ENCODE data around the gene KIR3DL2.
"Not testable (repeated sequence)": the region's sequence is repeated elsewhere in the genome, so short reads cannot be mapped to it uniquely, and the experiment has no call there.

KIR3DL2 gene

DNA sequence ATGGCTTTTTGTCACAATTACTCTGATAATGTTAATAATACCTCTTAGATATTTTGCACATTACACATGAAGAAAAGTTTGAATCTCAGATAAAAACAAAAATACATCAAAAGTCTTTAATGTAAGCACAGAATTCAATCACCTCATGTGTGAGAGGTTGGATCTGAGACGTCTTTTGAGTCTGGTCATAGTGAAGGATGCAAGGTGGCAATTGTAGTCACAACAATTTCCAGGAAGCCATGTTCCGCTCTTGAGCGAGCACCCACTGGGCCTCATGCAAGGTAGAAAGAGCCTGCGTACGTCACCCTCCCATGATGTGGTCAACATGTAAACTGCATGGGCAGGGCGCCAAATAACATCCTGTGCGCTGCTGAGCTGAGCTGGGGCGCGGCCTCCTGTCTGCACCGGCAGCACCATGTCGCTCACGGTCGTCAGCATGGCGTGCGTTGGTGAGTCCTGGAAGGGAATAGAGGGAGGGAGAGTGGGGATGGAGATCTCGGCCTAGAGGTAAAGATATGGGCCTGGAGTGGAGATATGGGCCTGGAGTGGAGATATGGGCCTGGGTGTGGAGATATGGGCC lies at the start of gene KIR3DL2:
Gene KIR3DL2 (plus strand): TSS at position 383 of the 580 bp plus-strand sequence. CDS start 33 bp downstream, at position 416.
- DNase-seq (ENCODE audit: low spot score) = not testable (repeated sequence)

DNA sequence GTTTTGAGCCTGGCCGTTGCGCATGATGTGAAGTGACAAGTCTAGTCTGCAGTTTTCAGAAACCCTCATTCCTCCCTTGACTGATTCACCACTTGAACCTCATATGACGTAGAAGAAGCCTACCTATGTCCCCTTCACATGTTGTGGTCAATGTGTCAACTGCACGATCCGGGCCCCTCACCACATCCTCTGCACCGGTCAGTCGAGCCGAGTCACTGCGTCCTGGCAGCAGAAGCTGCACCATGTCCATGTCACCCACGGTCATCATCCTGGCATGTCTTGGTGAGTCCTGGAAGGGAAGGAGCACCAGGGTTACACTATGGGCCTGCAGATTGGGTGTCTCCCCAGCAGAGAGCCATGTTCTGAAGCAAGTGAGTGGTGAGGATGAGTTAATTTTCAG lies 46.8 kb upstream of the KIR3DL2 start, which contains the start of gene KIR2DL4:
Gene KIR2DL4 (plus strand): TSS at position 201 of the 400 bp plus-strand sequence. CDS start 42 bp downstream, at position 243.
- DNase-seq (ENCODE audit: low spot score) = no peak

DNA sequence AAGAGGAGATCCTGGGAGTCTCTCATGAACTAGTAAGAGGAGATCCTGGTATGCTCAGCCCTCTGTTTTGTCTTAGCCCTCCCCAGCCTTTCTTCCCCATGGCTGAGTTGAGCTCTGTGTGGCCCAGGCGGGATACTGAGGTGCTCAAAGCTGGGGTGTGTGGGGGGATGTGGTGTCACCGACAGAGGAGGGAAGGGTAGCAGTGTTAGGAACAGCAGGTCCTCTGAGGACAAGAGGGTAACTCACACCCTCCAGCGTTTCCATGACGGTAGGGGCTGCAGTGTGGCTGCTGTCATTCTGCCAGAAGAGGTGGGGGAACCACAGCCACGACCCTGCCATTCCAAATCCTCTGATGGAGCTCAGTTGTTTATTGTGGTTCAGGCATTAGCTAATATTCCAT lies 46.1 kb upstream of the KIR3DL2 start:
- DNase-seq (ENCODE audit: low spot score) = no peak

DNA sequence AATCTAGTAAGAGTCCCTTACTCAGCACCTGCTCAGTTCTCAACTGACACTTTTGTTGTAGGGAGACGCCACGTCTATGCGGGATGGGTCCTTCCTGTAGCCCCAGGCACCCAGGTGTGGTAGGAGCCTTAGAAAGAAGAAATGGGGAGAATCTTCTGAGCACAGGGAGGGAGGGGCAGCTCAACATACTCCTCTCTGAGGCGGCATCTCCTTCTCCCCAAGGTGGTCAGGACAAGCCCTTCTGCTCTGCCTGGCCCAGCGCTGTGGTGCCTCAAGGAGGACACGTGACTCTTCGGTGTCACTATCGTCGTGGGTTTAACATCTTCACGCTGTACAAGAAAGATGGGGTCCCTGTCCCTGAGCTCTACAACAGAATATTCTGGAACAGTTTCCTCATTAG lies 45.7 kb upstream of the KIR3DL2 start:
- DNase-seq (ENCODE audit: low spot score) = no peak

DNA sequence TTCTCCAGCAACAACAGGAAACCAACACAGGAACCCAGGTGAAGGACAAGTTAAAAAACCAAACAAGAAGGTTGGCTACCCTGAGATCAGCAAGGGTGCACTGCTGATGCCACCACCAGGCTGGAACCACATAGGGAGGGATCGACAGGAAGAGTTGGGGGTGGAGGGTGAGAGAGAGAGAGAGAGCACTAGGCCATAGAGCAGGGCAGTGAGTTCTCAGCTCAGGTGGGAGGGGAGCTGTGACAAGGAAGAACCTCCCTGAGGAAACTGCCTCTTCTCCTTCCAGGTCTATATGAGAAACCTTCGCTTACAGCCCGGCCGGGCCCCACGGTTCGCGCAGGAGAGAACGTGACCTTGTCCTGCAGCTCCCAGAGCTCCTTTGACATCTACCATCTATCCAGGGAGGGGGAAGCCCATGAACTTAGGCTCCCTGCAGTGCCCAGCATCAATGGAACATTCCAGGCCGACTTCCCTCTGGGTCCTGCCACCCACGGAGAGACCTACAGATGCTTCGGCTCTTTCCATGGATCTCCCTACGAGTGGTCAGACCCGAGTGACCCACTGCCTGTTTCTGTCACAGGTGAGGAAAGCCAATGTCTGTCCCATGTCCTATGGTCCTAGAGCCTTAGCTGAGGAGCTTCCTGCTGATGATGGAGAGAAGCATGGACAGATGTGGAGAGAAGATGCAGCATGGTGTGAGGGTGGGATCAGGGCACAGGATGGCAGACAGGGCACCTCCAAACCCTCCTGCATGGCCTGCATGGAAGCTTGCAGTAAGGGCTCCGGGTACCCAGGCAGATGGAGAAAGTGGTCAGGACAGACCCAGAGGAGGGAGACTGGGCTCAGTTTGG lies 44.4 kb upstream of the KIR3DL2 start:
- DNase-seq (ENCODE audit: low spot score) = no peak

DNA sequence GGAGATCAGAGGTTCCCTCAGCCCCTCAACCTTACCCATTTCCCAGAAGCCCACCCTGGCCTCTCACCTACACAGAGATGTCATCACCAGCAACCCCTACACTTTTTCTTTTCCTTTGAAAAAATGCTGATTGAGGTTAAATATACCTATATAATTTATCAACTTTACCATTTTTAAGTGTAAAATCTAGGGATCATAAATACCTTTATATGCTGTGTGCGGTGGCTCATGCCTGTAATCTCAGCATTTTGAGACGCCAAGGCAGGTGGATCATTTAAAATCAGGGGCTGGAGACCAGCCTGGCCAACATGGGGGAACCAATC lies 43.8 kb upstream of the KIR3DL2 start:
- DNase-seq (ENCODE audit: low spot score) = no peak

DNA sequence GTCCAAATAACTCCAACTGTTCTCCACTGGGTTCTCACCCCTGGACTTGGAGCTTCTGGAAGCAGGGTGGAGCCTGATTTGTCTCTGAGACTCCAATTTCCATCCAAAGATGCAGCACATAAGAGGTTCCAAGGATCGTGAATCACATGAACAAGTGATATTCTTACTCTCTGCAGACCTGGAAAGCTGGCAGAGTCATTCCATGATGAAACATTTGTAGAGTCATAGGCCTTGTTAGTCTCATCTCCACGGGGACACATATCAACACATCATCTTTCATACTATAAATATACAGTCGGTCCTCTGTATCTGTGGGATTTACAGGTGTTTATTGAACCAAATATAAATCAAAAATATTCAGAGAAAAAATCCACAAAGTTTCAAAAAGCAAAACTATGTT lies 35.7 kb upstream of the KIR3DL2 start:
- DNase-seq (ENCODE audit: low spot score) = not testable (repeated sequence)

DNA sequence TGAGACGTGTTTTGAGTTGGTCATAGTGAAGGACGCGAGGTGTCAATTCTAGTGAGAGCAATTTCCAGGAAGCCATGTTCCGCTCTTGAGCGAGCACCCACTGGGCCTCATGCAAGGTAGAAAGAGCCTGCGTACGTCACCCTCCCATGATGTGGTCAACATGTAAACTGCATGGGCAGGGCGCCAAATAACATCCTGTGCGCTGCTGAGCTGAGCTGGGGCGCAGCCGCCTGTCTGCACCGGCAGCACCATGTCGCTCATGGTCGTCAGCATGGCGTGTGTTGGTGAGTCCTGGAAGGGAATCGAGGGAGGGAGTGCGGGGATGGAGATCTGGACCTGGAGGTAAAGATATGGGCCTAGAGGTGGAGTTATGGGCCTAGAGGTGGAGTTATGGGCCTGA lies 34.0 kb upstream of the KIR3DL2 start, which contains the start of gene KIR3DL1:
Gene KIR3DL1 (plus strand): TSS at position 218 of the 400 bp plus-strand sequence.
- DNase-seq (ENCODE audit: low spot score) = not testable (repeated sequence)

DNA sequence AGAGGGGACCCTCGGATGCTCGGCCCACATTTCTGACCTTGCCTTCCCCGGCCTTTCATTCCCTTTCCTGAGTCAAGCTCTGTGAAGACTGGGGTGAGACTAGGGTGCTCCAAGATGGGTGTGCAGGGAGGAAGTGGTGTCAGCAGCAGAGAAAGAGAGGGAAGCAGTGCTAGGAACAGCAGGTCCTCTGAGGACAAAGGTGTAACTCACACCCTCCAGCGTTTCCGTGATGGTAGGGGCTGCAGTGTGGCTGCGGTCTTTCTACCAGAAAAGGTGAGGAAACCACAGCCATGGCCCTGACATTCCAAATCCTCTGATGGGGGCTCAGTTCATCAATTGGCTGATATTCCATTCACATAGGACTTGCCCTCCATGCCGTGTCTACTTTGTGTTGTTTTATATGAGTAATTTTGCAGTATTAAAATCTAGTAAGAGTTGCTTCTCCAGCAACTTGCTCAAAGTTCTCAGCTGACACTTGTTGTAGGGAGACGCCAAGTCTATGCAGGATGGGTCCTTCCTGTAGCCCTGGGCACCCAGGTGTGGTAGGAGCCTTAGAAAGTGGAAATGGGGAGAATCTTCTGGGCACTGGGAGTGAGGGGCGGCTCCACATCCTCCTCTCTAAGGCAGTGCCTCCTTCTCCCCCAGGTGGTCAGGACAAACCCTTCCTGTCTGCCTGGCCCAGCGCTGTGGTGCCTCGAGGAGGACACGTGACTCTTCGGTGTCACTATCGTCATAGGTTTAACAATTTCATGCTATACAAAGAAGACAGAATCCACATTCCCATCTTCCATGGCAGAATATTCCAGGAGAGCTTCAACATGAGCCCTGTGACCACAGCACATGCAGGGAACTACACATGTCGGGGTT lies 32.3 kb upstream of the KIR3DL2 start:
- no peak for DNase-seq (ENCODE audit: low spot score)

DNA sequence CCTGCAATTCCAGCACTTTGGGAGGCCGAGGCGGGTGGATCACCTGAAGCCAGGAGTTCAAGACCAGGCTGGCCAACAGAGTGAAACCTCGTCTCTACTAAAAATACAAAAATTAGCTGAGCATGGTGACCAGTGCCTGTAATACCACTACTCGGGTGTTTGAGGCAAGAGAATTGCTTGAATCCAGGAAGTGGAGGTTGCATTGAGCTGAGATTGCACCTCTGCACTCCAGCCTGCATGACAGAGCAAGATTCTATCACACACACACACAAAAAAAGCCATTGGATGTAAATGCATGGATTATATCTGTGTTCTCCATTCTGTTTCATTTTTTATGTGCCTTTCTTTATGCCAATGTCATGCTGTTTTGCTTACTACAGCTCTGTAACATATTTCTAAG lies 25.8 kb upstream of the KIR3DL2 start:
- DNase-seq (ENCODE audit: low spot score) = not testable (repeated sequence)

DNA sequence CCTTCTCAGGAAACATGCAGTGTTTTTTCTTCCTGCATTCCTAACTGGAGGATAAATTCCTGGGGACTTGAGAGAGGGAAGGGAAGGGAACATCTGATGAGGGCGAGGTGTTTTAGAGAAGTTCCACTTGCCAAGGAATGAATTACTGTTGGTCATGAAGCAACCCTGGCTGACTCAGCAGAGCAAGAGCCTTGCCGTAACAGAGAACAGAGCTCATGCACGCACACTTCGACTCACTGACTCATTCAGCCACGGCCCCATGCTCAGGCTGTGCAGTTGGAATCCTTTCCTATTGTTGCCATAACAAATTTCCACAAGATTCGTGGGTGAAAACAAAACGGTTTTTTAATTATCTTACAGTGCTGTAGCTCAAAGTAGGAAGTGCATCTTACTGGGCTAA lies 24.9 kb upstream of the KIR3DL2 start:
- DNase-seq (ENCODE audit: low spot score) = not testable (repeated sequence)

DNA sequence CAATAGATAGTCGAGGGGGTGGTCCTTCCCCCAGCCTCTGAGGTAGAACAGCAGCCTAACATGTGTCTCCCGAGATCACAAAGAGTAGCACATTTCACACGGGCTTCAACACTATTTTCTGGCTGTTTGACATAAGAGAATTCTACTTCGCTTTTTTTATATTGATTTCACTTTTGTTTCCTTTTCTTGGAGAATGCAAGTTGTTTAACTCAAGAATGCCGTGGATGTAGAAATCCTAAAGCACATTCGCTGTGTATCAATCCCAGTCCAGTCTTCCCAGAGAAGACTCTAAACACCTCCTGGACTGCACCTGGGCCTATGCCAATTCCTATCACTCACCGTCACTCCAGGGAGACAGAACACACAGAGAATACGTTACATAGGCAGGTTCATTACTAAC lies 22.2 kb upstream of the KIR3DL2 start:
- DNase-seq (ENCODE audit: low spot score) = not testable (repeated sequence)

DNA sequence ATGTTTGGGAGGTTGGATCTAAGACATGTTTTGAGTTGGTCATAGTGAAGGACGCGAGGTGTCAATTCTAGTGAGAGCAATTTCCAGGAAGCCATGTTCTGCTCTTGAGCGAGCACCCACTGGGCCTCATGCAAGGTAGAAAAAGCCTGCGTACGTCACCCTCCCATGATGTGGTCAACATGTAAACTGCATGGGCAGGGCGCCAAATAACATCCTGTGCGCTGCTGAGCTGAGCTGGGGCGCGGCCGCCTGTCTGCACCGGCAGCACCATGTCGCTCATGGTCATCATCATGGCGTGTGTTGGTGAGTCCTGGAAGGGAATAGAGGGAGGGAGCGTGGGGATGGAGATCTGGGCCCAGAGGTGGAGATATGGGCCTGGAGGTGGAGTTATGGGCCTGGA lies 17.7 kb upstream of the KIR3DL2 start, which contains the start of gene KIR2DS4:
Gene KIR2DS4 (plus strand): TSS at position 181 of the 400 bp plus-strand sequence.
- DNase-seq (ENCODE audit: low spot score) = not testable (repeated sequence)

DNA sequence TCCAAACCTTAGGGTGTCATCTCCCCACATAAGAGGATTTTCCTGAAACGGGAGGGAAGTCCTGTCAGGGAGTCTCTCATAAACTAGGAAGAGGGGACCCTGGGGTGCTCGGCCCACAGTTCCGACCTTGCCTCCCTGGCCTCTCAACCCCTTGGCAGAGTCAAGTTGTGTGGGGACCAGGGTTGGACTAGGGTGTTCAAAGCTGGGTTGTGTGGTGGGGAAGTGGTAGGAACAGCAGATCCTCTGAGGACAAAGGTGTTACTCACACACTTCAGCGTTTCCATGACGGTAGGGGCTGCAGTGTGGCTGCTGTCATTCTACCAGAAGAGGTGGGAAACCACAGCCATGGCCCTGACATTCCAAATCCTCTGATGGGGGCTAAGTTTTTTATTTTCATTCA lies 15.1 kb upstream of the KIR3DL2 start:
- DNase-seq (ENCODE audit: low spot score) = not testable (repeated sequence)

DNA sequence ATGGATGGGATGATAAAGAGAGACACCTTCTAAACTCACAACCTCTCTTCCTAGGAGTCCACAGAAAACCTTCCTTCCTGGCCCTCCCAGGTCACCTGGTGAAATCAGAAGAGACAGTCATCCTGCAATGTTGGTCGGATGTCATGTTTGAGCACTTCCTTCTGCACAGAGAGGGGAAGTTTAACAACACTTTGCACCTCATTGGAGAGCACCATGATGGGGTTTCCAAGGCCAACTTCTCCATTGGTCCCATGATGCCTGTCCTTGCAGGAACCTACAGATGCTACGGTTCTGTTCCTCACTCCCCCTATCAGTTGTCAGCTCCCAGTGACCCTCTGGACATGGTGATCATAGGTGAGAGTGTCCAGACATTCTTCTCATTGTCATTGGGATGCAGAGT lies 12.7 kb upstream of the KIR3DL2 start:
- not testable (repeated sequence) for DNase-seq (ENCODE audit: low spot score)

DNA sequence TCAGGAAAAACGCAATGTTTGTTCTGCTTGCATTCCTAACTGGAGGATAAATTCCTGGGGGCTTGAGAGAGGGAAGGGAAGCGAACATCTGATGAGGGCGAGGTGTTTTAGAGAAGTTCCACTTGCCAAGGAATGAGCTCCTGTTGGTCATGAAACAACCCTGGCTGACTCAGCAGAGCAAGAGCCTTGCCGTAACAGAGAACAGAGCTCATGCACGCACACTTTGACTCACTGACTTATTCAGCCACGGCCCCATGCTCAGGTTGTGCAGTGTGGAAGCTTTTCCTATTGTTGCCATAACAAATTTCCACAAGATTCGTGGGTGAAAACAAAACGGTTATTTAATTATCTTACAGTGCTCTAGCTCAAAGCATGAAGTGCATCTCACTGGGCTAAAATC lies 7.1 kb upstream of the KIR3DL2 start:
- DNase-seq (ENCODE audit: low spot score) = not testable (repeated sequence)

DNA sequence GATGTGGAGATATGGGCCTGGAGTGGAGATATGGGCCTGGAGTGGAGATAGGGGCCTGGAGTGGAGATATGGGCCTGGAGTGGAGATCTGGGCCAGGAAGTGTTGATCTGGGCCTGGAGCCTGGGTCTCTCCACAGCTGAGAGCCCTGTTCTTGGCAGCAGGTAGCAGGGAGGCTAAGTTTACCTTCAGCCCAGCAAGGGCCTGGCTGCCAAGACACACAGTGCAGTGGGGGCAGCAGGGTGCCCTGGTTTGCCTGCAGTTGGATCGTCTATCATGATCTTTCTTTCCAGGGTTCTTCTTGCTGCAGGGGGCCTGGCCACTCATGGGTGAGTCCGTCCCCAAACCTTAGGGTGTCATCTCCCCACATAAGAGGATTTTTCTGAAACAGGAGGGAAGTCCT lies 687 bp downstream of the KIR3DL2 start:
- DNase-seq (ENCODE audit: low spot score) = no peak

DNA sequence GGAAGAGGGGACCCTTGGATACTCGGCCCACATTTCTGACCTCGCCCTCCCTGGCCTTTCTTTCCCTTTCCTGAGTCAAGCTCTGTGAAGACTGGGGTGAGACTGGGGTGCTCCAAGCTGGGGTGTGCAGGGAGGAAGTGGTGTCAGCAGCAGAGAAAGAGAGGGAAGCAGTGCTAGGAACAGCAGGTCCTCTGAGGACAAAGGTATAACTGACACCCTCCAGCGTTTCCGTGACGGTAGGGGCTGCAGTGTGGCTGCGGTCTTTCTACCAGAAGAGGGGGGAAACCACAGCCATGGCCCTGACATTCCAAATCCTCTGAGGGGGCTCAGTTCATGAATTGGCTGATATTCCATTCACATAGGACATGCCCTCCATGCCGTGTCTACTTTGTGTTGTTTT lies 1.1 kb downstream of the KIR3DL2 start:
- no peak for DNase-seq (ENCODE audit: low spot score)

DNA sequence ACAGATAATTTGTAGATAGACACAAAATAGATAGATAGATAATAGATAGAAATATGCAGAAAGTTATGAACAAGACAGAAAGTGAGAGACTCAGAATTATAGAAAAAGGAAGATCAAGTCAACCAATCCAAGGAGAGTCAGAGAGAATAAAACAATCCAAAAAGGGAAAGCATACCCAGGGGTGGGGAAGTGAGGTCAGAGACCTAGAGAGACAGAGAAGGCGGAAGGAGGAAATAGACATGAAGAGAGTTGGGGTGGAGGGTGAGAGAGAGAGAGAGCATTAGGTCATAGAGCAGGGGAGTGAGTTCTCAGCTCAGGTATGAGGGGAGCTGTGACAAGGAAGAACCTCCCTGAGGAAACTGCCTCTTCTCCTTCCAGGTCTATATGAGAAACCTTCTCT lies 5.0 kb downstream of the KIR3DL2 start:
- not testable (repeated sequence) for DNase-seq (ENCODE audit: low spot score)

DNA sequence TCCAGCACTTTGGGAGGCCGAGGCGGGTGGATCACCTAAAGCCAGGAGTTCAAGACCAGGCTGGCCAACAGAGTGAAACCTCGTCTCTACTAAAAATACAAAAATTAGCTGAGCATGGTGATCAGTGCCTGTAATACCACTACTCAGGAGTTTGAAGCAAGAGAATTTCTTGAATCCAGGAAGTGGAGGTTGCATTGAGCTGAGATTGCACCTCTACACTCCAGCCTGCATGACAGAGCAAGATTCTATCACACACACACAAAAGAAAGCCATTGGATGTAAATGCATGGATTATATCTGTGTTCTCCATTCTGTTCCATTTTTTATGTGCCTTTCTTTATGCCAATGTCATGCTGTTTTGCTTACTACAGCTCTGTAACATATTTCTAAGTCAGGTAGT lies 8.2 kb downstream of the KIR3DL2 start:
- not testable (repeated sequence) for DNase-seq (ENCODE audit: low spot score)

DNA sequence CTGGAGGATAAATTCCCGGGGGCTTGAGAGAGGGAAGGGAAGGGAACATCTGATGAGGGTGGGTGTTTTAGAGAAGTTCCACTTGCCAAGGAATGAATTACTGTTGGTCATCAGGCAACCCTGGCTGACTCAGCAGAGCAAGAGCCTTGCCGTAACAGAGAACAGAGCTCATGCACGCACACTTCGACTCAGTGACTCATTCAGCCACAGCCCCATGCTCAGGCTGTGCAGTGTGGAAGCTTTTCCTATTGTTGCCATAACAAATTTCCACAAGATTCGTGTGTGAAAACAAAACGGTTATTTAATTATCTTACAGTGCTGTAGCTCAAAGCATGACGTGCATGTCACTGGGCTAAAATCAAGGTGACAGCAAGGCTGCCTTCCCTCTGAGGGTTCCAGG lies 9.2 kb downstream of the KIR3DL2 start:
- DNase-seq (ENCODE audit: low spot score) = not testable (repeated sequence)

DNA sequence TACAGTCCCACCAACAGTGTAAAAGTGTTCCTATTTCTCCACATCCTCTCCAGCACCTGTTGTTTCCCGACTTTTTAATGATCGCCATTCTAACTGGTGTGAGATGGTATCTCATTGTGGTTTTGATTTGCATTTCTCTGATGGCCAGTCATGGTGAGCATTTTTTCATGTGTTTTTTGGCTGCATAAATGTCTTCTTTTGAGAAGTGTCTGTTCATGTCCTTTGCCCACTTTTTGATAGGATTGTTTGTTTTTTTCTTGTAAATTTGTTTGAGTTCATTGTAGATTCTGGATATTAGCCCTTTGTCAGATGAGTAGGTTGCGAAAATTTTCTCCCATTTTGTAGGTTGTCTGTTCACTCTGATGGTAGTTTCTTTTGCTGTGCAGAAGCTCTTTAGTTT lies 13.2 kb downstream of the KIR3DL2 start:
- not testable (repeated sequence) for DNase-seq (ENCODE audit: low spot score)
